H1 (cell line): ENCODE results near the gene ZBTB2. TPM values are rescaled to one million over a fixed set of nuclear protein-coding genes. Genes with fewer than 3 reads are reported as not detected.

Source experiments
- CHD1 ChIP-seq: IDR thresholded peaks from 2 replicates; pipeline ENCODE4 v1.6.1; 2012; ENCODE audit warnings: low read depth, low read length, improper control_type of control experiment
- polyA plus RNA-seq, 7 experiments: library from polyadenylated mRNA; depleted of rRNA in 3 of 7; stranded (reverse) in 5 of 7; unstranded in 2 of 7; fragments of >200 nt in 5 of 7; fragments of 200-250 nt in 2 of 7; gene quantifications; 1 replicate in 5 of 7; 2 replicates in 1 of 7; 4 replicates in 1 of 7; pipeline versions ENCODE4 v1.2.1 to v1.2.3, GENCODE V29; 2011 to 2013; ENCODE audit warnings: missing spikeins in 2 of 7, mixed read lengths in 2 of 7
- total RNA-seq: library from RNA; stranded (reverse); fragmentation: NEBNext Ultra II Directional; extraction: Animal tissue kit (Norgen Biotek cat#: 25700); gene quantifications from 2 replicates; pipeline ENCODE4 v1.2.1, GENCODE V29; 2021

The ZBTB2 gene
- total and polyA plus RNA-seq, 2 of the 8 experiments (the other 6 are each of a cell fraction or from before 2014, with no cell fraction given): 16.1 to 23.7 TPM

DNA sequence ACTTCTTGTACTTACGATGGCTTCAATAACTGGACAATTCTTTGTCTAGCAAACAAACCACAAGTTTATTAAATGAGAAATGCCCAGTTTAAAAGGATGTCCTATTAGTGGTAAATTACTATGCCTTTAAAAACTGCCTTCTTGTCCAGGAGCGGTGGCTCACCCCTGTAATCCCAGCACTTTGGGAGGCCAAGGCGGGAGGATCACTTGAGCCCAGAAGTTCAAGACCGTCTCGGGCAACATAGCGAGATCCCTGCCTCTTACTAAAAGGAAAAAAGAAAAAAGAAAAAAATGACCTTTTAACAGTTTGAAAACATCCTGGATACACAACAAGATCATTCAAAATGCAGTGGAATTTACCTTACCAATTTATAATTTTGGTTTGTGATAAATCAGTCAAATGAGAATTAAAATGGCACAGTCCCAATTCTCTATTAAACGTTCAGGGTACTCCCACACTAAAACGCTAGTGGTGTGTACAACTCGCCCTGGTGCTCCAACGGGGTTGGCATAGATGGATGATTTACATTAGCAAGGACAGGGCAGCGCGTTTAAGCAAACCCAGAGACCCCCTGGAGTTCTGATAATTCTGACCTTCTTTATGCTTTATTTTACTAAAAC, 2.3 kb downstream of the ZBTB2 start (continued):
- no peak; the same call in 1 of the 2 replicates for TF ChIP-seq CHD1
